Calu3 (cell line): ENCODE data around the gene HPS5. TPM values are rescaled to one million over a fixed set of nuclear protein-coding genes. Genes with fewer than 3 reads are reported as not detected.
A peak's percentile ranks its signal among the peaks of the same experiment; 100 is the strongest.

Experiments
- BruUV-seq: library from RNA; stranded (reverse); fragments of 400-500 nt; replicated peaks from 2 replicates; lab custom pipeline; 2021; lab: Mats Ljungman, UMichigan
- CTCF ChIA-PET: fragments of 300-600 bp; sonication (Branson Sonifier 250); formaldehyde crosslinking; loops from one replicate; lab custom pipeline; 2022; ENCODE audit warnings: antibody characterized with exemption; lab: Charles Lee
- DNase-seq: peaks from one replicate; pipeline ENCODE4 v3.0.0; 2022
- H3K27ac Mint-ChIP-seq: one replicate; pipeline ENCODE4 v1.8.0; 2022; ENCODE audit warnings: mixed read lengths; ENCODE audit not compliant: unreplicated experiment
- H3K27me3 Mint-ChIP-seq: one replicate; pipeline ENCODE4 v1.8.0; 2022; ENCODE audit warnings: mixed read lengths; ENCODE audit not compliant: unreplicated experiment
- H3K36me3 Mint-ChIP-seq: one replicate; pipeline ENCODE4 v1.8.0; 2022; ENCODE audit warnings: mild to moderate bottlenecking, moderate library complexity, mixed read lengths; ENCODE audit not compliant: insufficient read depth, unreplicated experiment
- H3K4me1 Mint-ChIP-seq: one replicate; pipeline ENCODE4 v1.8.0; 2022; ENCODE audit warnings: mild to moderate bottlenecking, low read depth, mixed read lengths; ENCODE audit not compliant: unreplicated experiment
- H3K4me3 Mint-ChIP-seq: one replicate; pipeline ENCODE4 v1.8.0; 2022; ENCODE audit warnings: mild to moderate bottlenecking, low read depth, moderate library complexity, mixed read lengths; ENCODE audit not compliant: unreplicated experiment
- H3K9me3 Mint-ChIP-seq: one replicate; pipeline ENCODE4 v1.8.0; 2022; ENCODE audit warnings: low read depth, mixed read lengths; ENCODE audit not compliant: unreplicated experiment
- CTCF ChIP-seq: fragments of 200-600 bp; IDR thresholded peaks from one replicate; pipeline ENCODE4 v1.8.0; 2022; ENCODE audit warnings: antibody characterized with exemption; ENCODE audit not compliant: unreplicated experiment
- intact Hi-C: fragments of 100-400 bp; cut with micrococcal nuclease; formaldehyde crosslinking; loops from one replicate; pipeline ENCODE4 v1.10.0; 2022; ENCODE audit not compliant: unreplicated experiment
- total RNA-seq: library from RNA; stranded (reverse); gene quantifications from 2 replicates; pipeline ENCODE4 v1.2.3, GENCODE V29; 2022

HPS5 gene
- total RNA-seq, 1 experiment from 2014 or later = 26.4 TPM

- Mint-ChIP-seq H3K27ac (peak overlapping the region; percentile 18), H3K36me3 (peaks cover 10% of the 10 kb centered on the region), H3K27me3 (no peaks in the 10 kb centered on the region), H3K4me1 (peaks cover 45% of the 10 kb centered on the region), H3K4me3 (no peak overlapping the region), H3K9me3 (no peaks in the 10 kb centered on the region)
- intact Hi-C loops = loop anchor here (10.0 kb wide), 1 partner anchor 179 kb away; no protein-coding TSS in a partner anchor
- CTCF ChIA-PET = no interaction called here
- DNase-seq = no peak
- BruUV-seq = no TSS peak
- no peak for TF ChIP-seq CTCF
These were observed 6.0 kb downstream of the HPS5 start for GRCh38 chr11:18315893-18316292.

GRCh38 chr11:18314784-18315523 lies 7.0 kb downstream of the HPS5 start:
- H3K27ac Mint-ChIP-seq = peak overlapping the region; percentile 18
- no peaks in the 10 kb centered on the region for H3K27me3 Mint-ChIP-seq
- BruUV-seq = no TSS peak
- H3K9me3 Mint-ChIP-seq = no peaks in the 10 kb centered on the region
- TF ChIP-seq CTCF = no peak
- peaks cover 45% of the 10 kb centered on the region for H3K4me1 Mint-ChIP-seq
- CTCF ChIA-PET = interaction anchor here (0.5 kb wide), 1 partner anchor 67 kb away, joined by 3 read pairs; no protein-coding TSS in a partner anchor
- H3K36me3 Mint-ChIP-seq = peaks cover 15% of the 10 kb centered on the region
- intact Hi-C loops = loop anchor here (10.0 kb wide), 1 partner anchor 180 kb away; no protein-coding TSS in a partner anchor
- DNase-seq = no peak
- no peak overlapping the region for H3K4me3 Mint-ChIP-seq

- Mint-ChIP-seq H3K27me3 (no peaks in the 10 kb centered on the region), H3K36me3 (peaks cover 22% of the 10 kb centered on the region), H3K4me1 (peaks cover 40% of the 10 kb centered on the region), H3K27ac (peak overlapping the region; percentile 18), H3K9me3 (no peaks in the 10 kb centered on the region), H3K4me3 (no peak overlapping the region)
- no peak for DNase-seq
- TF ChIP-seq CTCF = no peak
- CTCF ChIA-PET = interaction anchor here (1.2 kb wide), 1 partner anchor 70 kb away, joined by 4 read pairs; no protein-coding TSS in a partner anchor
- no TSS peak for BruUV-seq
- intact Hi-C loops = loop anchor here (10.0 kb wide), 1 partner anchor 181 kb away; no protein-coding TSS in a partner anchor
These were observed 7.8 kb downstream of the HPS5 start for GRCh38 chr11:18313965-18314763.

- peak; percentile 41 for DNase-seq
These were observed 9.1 kb downstream of the HPS5 start for GRCh38 chr11:18312663-18313420.

More at GRCh38 chr11:18312663-18313420, 9.1 kb downstream of the HPS5 start:
- Mint-ChIP-seq H3K36me3 (peaks cover 30% of the 10 kb centered on the region), H3K4me1 (peaks cover 33% of the 10 kb centered on the region), H3K27me3 (no peaks in the 10 kb centered on the region), H3K9me3 (no peaks in the 10 kb centered on the region), H3K4me3 (no peak overlapping the region), H3K27ac (peak overlapping the region; percentile 52)
- TF ChIP-seq CTCF = no peak
- CTCF ChIA-PET = interaction anchor here (1.0 to 1.6 kb wide), 4 partner anchors 8 to 198 kb away, joined by 3 to 4 read pairs (median 4); partner anchors contain the start of gene HPS5
- no TSS peak for BruUV-seq
- intact Hi-C loops = loop anchor here (10.0 kb wide), 1 partner anchor 182 kb away; no protein-coding TSS in a partner anchor
